ENCODE measurements around the gene PRR14. TPM values are rescaled to one million over a fixed set of nuclear protein-coding genes. Genes with fewer than 3 reads are reported as not detected.

Gene PRR14
- 3.8 and 5.0 TPM in 2 replicates for total RNA-seq

DNA sequence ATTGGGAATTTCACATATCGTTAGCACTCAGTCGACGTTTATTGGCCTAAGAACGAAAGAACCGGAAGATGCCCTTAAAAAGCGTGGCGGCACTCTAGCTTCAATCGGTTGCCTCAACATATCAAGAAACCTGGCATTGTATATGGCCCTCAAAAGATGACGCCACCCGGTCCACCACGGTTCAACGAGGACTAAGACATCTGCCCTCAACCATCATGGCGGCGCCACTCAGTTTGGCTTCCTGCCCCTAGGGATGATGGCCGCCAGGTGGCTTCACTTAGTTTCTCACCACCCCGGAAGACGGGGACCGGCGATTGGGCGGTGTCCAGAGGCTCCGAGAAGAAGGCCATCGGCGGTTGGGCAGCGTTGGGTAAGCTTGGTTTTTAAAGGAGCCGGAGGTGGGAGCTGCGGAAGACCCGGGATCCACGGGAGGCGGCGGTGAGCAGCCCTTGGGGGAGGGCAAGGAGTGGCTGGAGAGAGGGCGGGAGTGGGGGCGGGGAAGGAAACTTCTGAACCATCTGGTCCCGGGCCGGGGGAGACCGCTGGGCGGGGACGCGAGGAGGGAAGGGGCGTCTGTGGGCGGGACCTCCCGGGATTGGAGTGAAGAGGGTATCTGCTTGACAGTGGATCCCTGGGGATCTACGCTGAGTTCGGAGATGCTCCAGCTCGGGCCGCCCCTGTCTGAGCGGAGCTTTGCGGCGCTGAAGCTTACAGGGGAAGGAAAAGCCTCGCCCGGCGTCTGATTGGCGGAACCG, at the start of gene PRR14:
Gene PRR14 (plus strand): TSS at position 592 of the 755 bp plus-strand sequence. CDS start 686 bp downstream, outside the sequence.

DNA sequence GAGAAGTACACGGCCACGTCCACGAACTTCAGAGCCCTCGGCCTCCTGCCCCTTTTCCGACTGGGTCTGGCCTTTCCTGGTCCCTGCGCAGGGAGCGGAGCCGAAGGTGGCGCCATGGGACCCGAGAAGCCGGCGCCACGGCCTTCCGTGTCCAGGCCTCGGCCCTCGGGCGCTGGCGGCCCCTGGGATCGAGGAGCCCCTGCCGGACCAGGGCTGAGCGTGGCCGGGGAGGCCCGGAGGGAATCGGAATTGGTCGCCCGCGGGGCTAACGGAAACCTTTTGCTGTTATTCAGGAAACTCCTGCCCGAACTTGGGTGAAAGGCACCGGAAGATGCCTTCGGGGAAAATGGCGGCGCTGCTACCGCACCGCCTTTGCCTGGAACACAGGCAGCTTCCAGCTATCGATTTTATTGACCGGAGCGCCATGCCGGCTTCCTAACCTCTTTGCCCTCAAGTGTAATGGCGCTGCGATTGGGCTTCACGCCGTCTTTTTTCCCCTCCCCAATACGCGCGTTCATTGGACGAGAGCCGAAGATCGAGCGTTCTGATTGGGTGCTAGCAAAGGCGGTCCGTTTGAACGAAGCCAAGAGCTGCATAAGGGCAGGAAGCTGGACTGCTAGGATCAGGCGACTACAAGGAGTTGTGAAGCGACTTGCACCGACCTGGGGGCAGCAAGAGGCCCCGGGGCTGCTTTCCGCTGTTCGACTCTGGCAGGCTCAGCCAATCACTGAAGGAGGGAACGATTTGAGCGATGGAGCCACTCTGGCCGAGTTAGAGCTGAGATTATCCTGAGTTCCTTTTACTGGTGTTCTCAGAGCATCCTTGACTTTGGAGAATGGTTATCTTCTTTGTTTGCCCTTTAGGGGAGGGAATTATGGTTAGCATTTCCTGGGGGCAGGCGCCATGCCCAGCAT, 40.6 kb upstream of the PRR14 start, which contains the start of gene ZNF689:
Gene ZNF689 (minus strand): TSS at position 464 of the 914 bp plus-strand sequence. CDS start 348 bp downstream, at position 116.

DNA sequence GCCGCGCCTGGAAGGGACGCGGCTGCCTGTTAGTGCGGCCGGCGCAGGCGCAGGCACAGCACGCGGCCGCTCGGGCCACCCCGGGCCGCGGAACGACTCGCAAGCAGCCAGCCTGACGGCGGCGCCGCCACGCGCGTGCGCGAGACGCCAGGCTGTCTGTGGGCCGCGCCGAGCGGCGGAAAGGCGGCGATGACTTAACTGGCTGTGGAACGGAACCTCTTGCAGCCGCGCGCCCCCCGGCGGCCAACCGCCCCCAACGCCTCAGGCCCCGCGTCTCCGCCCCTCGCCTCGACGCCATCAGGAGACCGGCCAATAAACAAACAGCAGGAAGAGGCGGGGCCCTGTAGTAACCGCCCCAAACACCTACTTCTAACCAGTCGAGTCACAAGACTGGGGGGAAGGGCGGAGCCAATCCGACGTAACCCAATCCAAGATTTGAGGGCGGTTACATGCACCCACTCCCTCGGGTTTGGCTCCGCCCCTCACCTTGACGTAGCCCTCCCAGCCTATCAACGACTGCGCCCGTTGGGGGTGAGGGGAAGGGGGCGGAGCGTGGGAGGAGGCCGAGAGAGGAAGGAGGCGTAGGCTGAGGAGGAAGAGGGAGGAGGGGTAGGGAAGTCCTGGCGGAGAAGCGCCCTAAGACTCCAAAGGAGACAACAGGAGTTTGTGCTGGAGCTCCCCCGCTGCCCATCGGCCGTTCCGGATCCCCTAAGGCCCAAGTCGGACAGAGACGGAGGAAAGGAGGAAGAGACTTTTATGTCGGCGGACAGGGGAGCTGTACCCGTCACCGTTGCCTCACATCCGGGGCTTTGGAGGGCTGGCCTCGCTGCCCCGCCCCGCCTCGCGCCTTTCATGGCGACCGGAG, 7.3 kb downstream of the PRR14 start, which contains the start of gene FBRS:
Gene FBRS (plus strand): TSS at position 566 of the 865 bp plus-strand sequence. CDS start 1,088 bp downstream, outside the sequence.

DNA sequence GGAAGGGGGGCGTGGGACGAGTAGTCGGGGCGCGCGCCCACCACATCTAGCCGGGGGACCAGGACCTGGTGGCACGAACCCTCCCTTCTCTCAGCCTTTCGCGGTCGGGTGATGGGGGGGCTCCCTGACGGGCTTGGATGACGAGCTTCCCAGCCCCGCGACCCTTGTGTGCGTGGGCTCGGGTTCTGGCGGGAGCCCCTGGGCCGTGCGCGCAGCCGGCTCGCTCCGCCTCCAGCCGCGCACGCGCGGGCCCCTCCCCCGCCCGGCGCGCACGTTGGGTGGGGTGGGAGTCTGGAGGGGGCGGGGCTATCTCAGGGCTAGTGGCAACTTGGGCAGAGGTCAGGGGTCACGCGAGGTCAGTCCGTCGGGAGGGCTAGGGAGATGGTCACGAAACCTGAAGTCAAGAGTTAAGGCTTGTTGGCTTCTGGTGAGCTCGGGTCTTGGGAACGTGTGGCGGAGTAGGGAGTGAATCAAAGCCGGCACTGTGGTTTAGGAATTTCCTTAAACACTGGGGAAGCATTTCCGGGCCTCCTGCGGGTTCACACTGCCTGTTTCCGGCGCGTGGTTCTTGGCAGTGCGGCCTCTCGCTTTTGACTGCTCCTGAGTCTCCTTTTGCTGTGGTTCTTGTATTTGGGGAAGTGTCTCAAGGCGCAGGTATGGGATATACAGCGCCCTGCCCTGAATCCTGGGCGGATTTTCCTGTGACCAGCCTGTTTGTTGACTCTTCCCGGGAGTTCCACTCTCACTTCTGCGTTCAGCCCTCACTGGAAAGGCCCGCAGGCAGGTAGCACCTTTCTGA, 48.3 kb downstream of the PRR14 start, which contains the start of gene SRCAP:
Gene SRCAP (plus strand): TSS at position 356 of the 799 bp plus-strand sequence. CDS start 1,654 bp downstream, outside the sequence.

Other genes with a start within 250 kb of the PRR14 start
- 7.9 and 9.9 TPM in 2 replicates for gene ZNF771, start 243.4 kb upstream of the PRR14 start, total RNA-seq
- gene DCTPP1, start 220.9 kb upstream of the PRR14 start, total RNA-seq = 20.4 and 35.1 TPM in 2 replicates
- gene SEPHS2, start 205.1 kb upstream of the PRR14 start, total RNA-seq = 13.6 and 13.8 TPM in 2 replicates
- not detected in 2 replicates for gene ITGAL, start 178.2 kb upstream of the PRR14 start, total RNA-seq
- gene ZNF768, start 124.4 kb upstream of the PRR14 start, total RNA-seq = 12.9 and 17.9 TPM in 2 replicates
- gene ZNF747, start 116.1 kb upstream of the PRR14 start, total RNA-seq = 4.6 and 5.9 TPM in 2 replicates
- gene ZNF764, start 92.6 kb upstream of the PRR14 start, total RNA-seq = 3.1 and 3.7 TPM in 2 replicates
- 6.1 and 8.5 TPM in 2 replicates for gene ZNF688, start 79.2 kb upstream of the PRR14 start, total RNA-seq
- 7.1 and 9.4 TPM in 2 replicates for gene ZNF785, start 65.3 kb upstream of the PRR14 start, total RNA-seq
- 3.1 and 3.5 TPM in 2 replicates for gene ZNF689, start 40.6 kb upstream of the PRR14 start, total RNA-seq
- 10.4 and 15.4 TPM in 2 replicates for gene FBRS, start 7.5 kb downstream of the PRR14 start, total RNA-seq
- gene SRCAP, start 48.2 kb downstream of the PRR14 start, total RNA-seq = 23.7 and 34.1 TPM in 2 replicates
- gene PHKG2, start 97.5 kb downstream of the PRR14 start, total RNA-seq = 13.6 and 15.5 TPM in 2 replicates
- 1.1 and 1.8 TPM in 2 replicates for gene CFAP119, start 111.1 kb downstream of the PRR14 start, total RNA-seq
- 62.3 and 62.9 TPM in 2 replicates for gene RNF40, start 111.4 kb downstream of the PRR14 start, total RNA-seq
- 6.2 and 8.4 TPM in 2 replicates for gene ZNF629, start 136.2 kb downstream of the PRR14 start, total RNA-seq
- 19.8 and 26.7 TPM in 2 replicates for gene BCL7C, start 243.1 kb downstream of the PRR14 start, total RNA-seq
- 0.09 TPM in 2 replicates for gene CTF1, start 245.7 kb downstream of the PRR14 start, total RNA-seq

Data from endothelial cell of coronary artery (primary cell).